B cell (primary cell): ENCODE measurements around the gene CTDSPL2. TPM values are rescaled to one million over a fixed set of nuclear protein-coding genes. Genes with fewer than 3 reads are reported as not detected.

Source experiments
- ATAC-seq: fragments of 200-7000 bp; cut with Tn5 transposase; one replicate; pipeline ENCODE4 v1.10.0; 2021; ENCODE audit warnings: low read depth, mild to moderate bottlenecking, moderate number of reproducible peaks, moderate library complexity
- CTCF ChIA-PET: fragments of 350-600 bp; sonication (Branson Sonifier 250); formaldehyde crosslinking; loops from one replicate; lab custom pipeline; 2021; ENCODE audit warnings: antibody characterized with exemption, inconsistent platforms; lab: Charles Lee
- POLR2A ChIA-PET: fragments of 350-600 bp; sonication (Branson Sonifier 250); formaldehyde crosslinking; loops from one replicate; lab custom pipeline; 2021; ENCODE audit warnings: antibody characterized with exemption; lab: Charles Lee
- DNase-seq: peaks from one replicate; pipeline ENCODE4 v3.0.0; 2013
- H2AFZ ChIP-seq: 2 replicates; pipeline ENCODE4 v1.6.1; 2012; ENCODE audit warnings: mild to moderate bottlenecking, low read depth, low read length; ENCODE audit not compliant: insufficient read depth, poor library complexity, severe bottlenecking
- H3K27ac ChIP-seq, 2 donors: 1 replicate in 1 of 2; 2 replicates in 1 of 2; pipeline ENCODE4 v1.5.1; 2012 to 2013; ENCODE audit warnings: low read length in 2 of 2, mild to moderate bottlenecking in 2 of 2, moderate library complexity in 1 of 2
- H3K27me3 ChIP-seq, 4 experiments: fragments of 200-600 bp in 1 of 4; sonication (generic) in 1 of 4; replicated peaks in 1 of 4; 1 replicate in 2 of 4; 2 replicates in 2 of 4; pipeline versions ENCODE4 v1.6.1 to v1.7.0; 2013 to 2016; ENCODE audit warnings: low read length in 3 of 4, mild to moderate bottlenecking in 2 of 4, mixed read lengths in 1 of 4, moderate library complexity in 1 of 4; ENCODE audit not compliant: insufficient read depth in 4 of 4, control insufficient read depth in 3 of 4; ENCODE audit errors: control extremely low read depth in 1 of 4
- H3K36me3 ChIP-seq, 2 experiments: replicated peaks in 1 of 2; 1 replicate in 1 of 2; 2 replicates in 1 of 2; pipeline versions ENCODE4 v1.6.1 to v1.7.1; 2013; ENCODE audit warnings: low read length in 1 of 2; ENCODE audit not compliant: insufficient read depth in 2 of 2, control insufficient read depth in 1 of 2; ENCODE audit errors: control extremely low read depth in 1 of 2, extremely low read depth in 1 of 2
- H3K4me1 ChIP-seq, 2 donors: fragments of 200-600 bp in 1 of 2; sonication (generic) in 1 of 2; 1 replicate in 1 of 2; 2 replicates in 1 of 2; pipeline versions ENCODE4 v1.5.1 to v1.6.1; 2013 to 2017; ENCODE audit warnings: low read length in 2 of 2; ENCODE audit not compliant: control insufficient read depth in 2 of 2, insufficient read depth in 2 of 2
- H3K4me2 ChIP-seq: replicated peaks from 2 replicates; pipeline ENCODE3; 2012; ENCODE audit warnings: mild to moderate bottlenecking, low read depth, low read length; ENCODE audit not compliant: poor library complexity, severe bottlenecking
- H3K4me3 ChIP-seq, 5 experiments: fragments of 200-600 bp in 1 of 5; sonication (generic) in 1 of 5; 1 replicate in 3 of 5; 2 replicates in 2 of 5; pipeline versions ENCODE4 v1.5.1 to v1.7.0; 2011 to 2016; ENCODE audit warnings: low read length in 4 of 5, mild to moderate bottlenecking in 4 of 5, low read depth in 2 of 5, control low read depth in 1 of 5, moderate library complexity in 1 of 5; ENCODE audit not compliant: insufficient read depth in 1 of 5; ENCODE audit errors: control extremely low read depth in 1 of 5, extremely low read depth in 1 of 5
- H3K79me2 ChIP-seq: fragments of 200-600 bp; sonication (generic); one replicate; pipeline ENCODE4 v1.6.0; 2016; ENCODE audit warnings: low read length; ENCODE audit not compliant: control insufficient read depth, insufficient read depth
- H3K9ac ChIP-seq: fragments of 200-600 bp; sonication (generic); 2 replicates; pipeline ENCODE4 v1.6.1; 2017; ENCODE audit warnings: mild to moderate bottlenecking, low read length, moderate library complexity
- H3K9me3 ChIP-seq, 3 donors: one replicate each; pipeline versions ENCODE4 v1.6.1 to v1.7.1; 2013; ENCODE audit warnings: low read length in 2 of 3; ENCODE audit not compliant: control insufficient read depth in 2 of 3, insufficient read depth in 1 of 3; ENCODE audit errors: control extremely low read depth in 1 of 3
- H4K20me1 ChIP-seq: 2 replicates; pipeline ENCODE4 v1.6.0; 2012; ENCODE audit warnings: mild to moderate bottlenecking, low read length; ENCODE audit not compliant: insufficient read depth, control insufficient read depth, poor library complexity, severe bottlenecking
- H3K27ac Mint-ChIP-seq: one replicate; pipeline ENCODE4 v1.8.0; 2021; ENCODE audit warnings: mixed read lengths
- H3K27me3 Mint-ChIP-seq: one replicate; pipeline ENCODE4 v1.8.0; 2021; ENCODE audit warnings: mixed read lengths
- H3K4me1 Mint-ChIP-seq: one replicate; pipeline ENCODE4 v1.8.0; 2021; ENCODE audit warnings: mixed read lengths
- H3K4me3 Mint-ChIP-seq: one replicate; pipeline ENCODE4 v1.8.0; 2021; ENCODE audit warnings: mixed read lengths
- H3K9me3 Mint-ChIP-seq: one replicate; pipeline ENCODE4 v1.8.0; 2022; ENCODE audit warnings: mixed read lengths; ENCODE audit not compliant: insufficient read depth
- CTCF ChIP-seq: fragments of 200-600 bp; IDR thresholded peaks from one replicate; pipeline ENCODE4 v1.8.0; 2022; ENCODE audit warnings: antibody characterized with exemption, mild to moderate bottlenecking
- EZH2 ChIP-seq: IDR thresholded peaks from 2 replicates; pipeline ENCODE4 v1.6.1; 2012; ENCODE audit warnings: borderline replicate concordance, low read depth, mild to moderate bottlenecking, moderate library complexity, low read length; ENCODE audit not compliant: insufficient read depth, poor library complexity, severe bottlenecking
- WGBS: methylation state at CpG from one replicate; pipeline ENCODE4 v1.1.5; 2013; ENCODE audit warnings: missing lambda C conversion rate; ENCODE audit not compliant: insufficient coverage; 5-methylcytosine and 5-hydroxymethylcytosine counted together
- intact Hi-C: fragments of 100-400 bp; cut with micrococcal nuclease; formaldehyde crosslinking; loops from one replicate; pipeline ENCODE4 v1.10.0; 2022
- polyA plus RNA-seq: library from polyadenylated mRNA; depleted of rRNA; stranded (reverse); fragments of >200 nt; gene quantifications from 2 replicates; pipeline ENCODE4 v1.2.3, GENCODE V29; 2012
- total RNA-seq, 2 donors: library from RNA; stranded (reverse); fragments of 120-200 nt in 1 of 2; gene quantifications; 1 replicate in 1 of 2; 2 replicates in 1 of 2; pipeline versions ENCODE4 v1.2.3 to v1.2.4, GENCODE V29; 2013 to 2022

CTDSPL2 gene
- total and polyA plus RNA-seq, 2 donors (not counting 1 experiment from before 2014, with no cell fraction given): 17.8 to 84.1 TPM

GRCh38 chr15:44527241-44527640 lies 99.8 kb downstream of the CTDSPL2 start:
- H3K27ac ChIP-seq: peak overlapping the region in 1 of 2 donors; percentile 7
- H3K9me3 Mint-ChIP-seq: no peaks in the 10 kb centered on the region
- no peak overlapping the region for H3K27ac Mint-ChIP-seq
- H3K9ac ChIP-seq: no peak overlapping the region
- intact Hi-C loops: no loop called here
- H3K36me3 ChIP-seq: peaks cover 6 to 16% of the 10 kb centered on the region in 2 experiments
- CTCF ChIA-PET: no interaction called here
- H3K4me2 ChIP-seq: no peak overlapping the region
- no peaks in the 10 kb centered on the region for H4K20me1 ChIP-seq
- POLR2A ChIA-PET: no interaction called here
- H3K4me1 ChIP-seq: no peaks in the 10 kb centered on the region
- no peak for DNase-seq
- TF ChIP-seq CTCF: no peak
- no peak for ATAC-seq
- no peaks in the 10 kb centered on the region for H3K27me3 Mint-ChIP-seq
- H3K4me3 Mint-ChIP-seq: no peak overlapping the region
- no CpG with 5 or more reads among the region's 2 CpGs for WGBS
- no peaks in the 10 kb centered on the region for H3K79me2 ChIP-seq
- H3K4me3 ChIP-seq: no peak overlapping the region
- H3K4me1 Mint-ChIP-seq: no peaks in the 10 kb centered on the region
- H2AFZ ChIP-seq: no peak overlapping the region
- H3K27me3 ChIP-seq: no peaks in the 10 kb centered on the region
- H3K9me3 ChIP-seq: no peaks in the 10 kb centered on the region

- no peaks in the 10 kb centered on the region for H3K27me3 Mint-ChIP-seq
- no peak overlapping the region for H2AFZ ChIP-seq
- H3K79me2 ChIP-seq: no peaks in the 10 kb centered on the region
- H3K27me3 ChIP-seq: no peaks in the 10 kb centered on the region
- intact Hi-C loops: no loop called here
- H3K9me3 ChIP-seq: no peaks in the 10 kb centered on the region
- H3K4me3 Mint-ChIP-seq: no peak overlapping the region
- no peaks in the 10 kb centered on the region for H3K9me3 Mint-ChIP-seq
- H4K20me1 ChIP-seq: no peaks in the 10 kb centered on the region
- ChIA-PET POLR2A (no interaction called here), CTCF (no interaction called here)
- no peak overlapping the region for H3K9ac ChIP-seq
- peaks cover 0 to 5% of the 10 kb centered on the region in 2 experiments for H3K36me3 ChIP-seq
- no peaks in the 10 kb centered on the region for H3K4me1 Mint-ChIP-seq
- DNase-seq (no peak), ATAC-seq (no peak)
- 92% methylated on average over 6 of the region's 10 CpGs for WGBS
- TF ChIP-seq EZH2: no peak
- TF ChIP-seq CTCF: no peak
- H3K4me1 ChIP-seq: no peaks in the 10 kb centered on the region
- no peak overlapping the region for H3K27ac Mint-ChIP-seq
- H3K27ac ChIP-seq: no peak overlapping the region
- H3K4me2 ChIP-seq: no peak overlapping the region
- H3K4me3 ChIP-seq: no peak overlapping the region
Observed at GRCh38 chr15:44529864-44530604, 102.6 kb downstream of the CTDSPL2 start.
